Neural progenitor cell (in vitro differentiated cells): ENCODE measurements around the gene H19. TPM values are rescaled to one million over a fixed set of nuclear protein-coding genes. Genes with fewer than 3 reads are reported as not detected.

Experiments used
- DNase-seq: peaks from one replicate; pipeline ENCODE4 v3.0.0-alpha.2; 2016; ENCODE audit warnings: low spot score
- H2AFZ ChIP-seq: fragments of 200-600 bp; sonication (generic); replicated peaks from 2 replicates; pipeline ENCODE4 v1.6.1; 2016; ENCODE audit warnings: antibody characterized with exemption
- H3F3A ChIP-seq: fragments of 200-600 bp; sonication (generic); 2 replicates; pipeline ENCODE4 v1.6.1; 2016; ENCODE audit warnings: antibody characterized with exemption, low read depth
- H3K27ac ChIP-seq: fragments of 200-600 bp; sonication (generic); 2 replicates; pipeline ENCODE4 v1.5.1; 2016; ENCODE audit warnings: mild to moderate bottlenecking
- H3K27me3 ChIP-seq: fragments of 200-600 bp; sonication (generic); 2 replicates; pipeline ENCODE4 v1.6.1; 2016; ENCODE audit warnings: mild to moderate bottlenecking, moderate library complexity
- H3K36me3 ChIP-seq: fragments of 200-600 bp; sonication (generic); 2 replicates; pipeline ENCODE4 v1.5.1; 2016
- H3K4me1 ChIP-seq: fragments of 200-600 bp; sonication (generic); 2 replicates; pipeline ENCODE4 v1.6.1; 2016; ENCODE audit warnings: mixed run types
- H3K4me2 ChIP-seq: fragments of 200-600 bp; sonication (generic); 2 replicates; pipeline ENCODE4 v1.6.1; 2016
- H3K4me3 ChIP-seq: fragments of 200-600 bp; sonication (generic); 2 replicates; pipeline ENCODE4 v1.5.1; 2016
- H3K79me2 ChIP-seq: fragments of 200-600 bp; sonication (generic); 2 replicates; pipeline ENCODE4 v1.6.1; 2016; ENCODE audit warnings: low read depth
- H3K9ac ChIP-seq: fragments of 200-600 bp; sonication (generic); 2 replicates; pipeline ENCODE4 v1.6.1; 2016
- H3K9me3 ChIP-seq: fragments of 200-600 bp; sonication (generic); 2 replicates; pipeline ENCODE4 v1.5.1; 2016; ENCODE audit warnings: low read depth
- H4K20me1 ChIP-seq: fragments of 200-600 bp; sonication (generic); 2 replicates; pipeline ENCODE4 v1.6.1; 2016; ENCODE audit warnings: low read depth
- H3K27ac Mint-ChIP-seq: 3 replicates; pipeline ENCODE4 v1.8.0; 2021; ENCODE audit warnings: mixed read lengths
- H3K27me3 Mint-ChIP-seq: 2 replicates; pipeline ENCODE4 v1.8.0; 2022; ENCODE audit warnings: low read depth, mild to moderate bottlenecking, inconsistent platforms, moderate library complexity, mixed read lengths; ENCODE audit not compliant: insufficient read depth
- H3K36me3 Mint-ChIP-seq: 3 replicates; pipeline ENCODE4 v1.8.0; 2021; ENCODE audit warnings: mixed read lengths
- H3K4me1 Mint-ChIP-seq: 3 replicates; pipeline ENCODE4 v1.8.0; 2021; ENCODE audit warnings: mixed read lengths
- H3K4me3 Mint-ChIP-seq: 3 replicates; pipeline ENCODE4 v1.8.0; 2021; ENCODE audit warnings: mild to moderate bottlenecking, moderate library complexity, mixed read lengths
- H3K9me3 Mint-ChIP-seq: 3 replicates; pipeline ENCODE4 v1.8.0; 2020; ENCODE audit warnings: mixed read lengths
- CTCF ChIP-seq: fragments of 200-600 bp; sonication (generic); IDR thresholded peaks from 2 replicates; pipeline ENCODE4 v1.5.1; 2017; ENCODE audit warnings: antibody characterized with exemption, mild to moderate bottlenecking
- EZH2 ChIP-seq: fragments of 200-600 bp; sonication (generic); IDR thresholded peaks from 2 replicates; pipeline ENCODE4 v1.6.1; 2017; ENCODE audit warnings: antibody characterized with exemption, mild to moderate bottlenecking, moderate library complexity
- EZH2phosphoT487 ChIP-seq: fragments of 200-600 bp; sonication (generic); IDR thresholded peaks from 2 replicates; pipeline ENCODE4 v1.6.1; 2017; ENCODE audit warnings: antibody characterized with exemption
- total RNA-seq: library from RNA; depleted of rRNA; stranded (reverse); fragments of >200 nt; gene quantifications from 2 replicates; pipeline ENCODE4 v1.2.3, GENCODE V29; 2015; ENCODE audit warnings: low replicate concordance

H19 gene
- total RNA-seq, 1 donor from 2014 or later: not detected

- H3K27ac ChIP-seq: no peak overlapping the region
- H3K79me2 ChIP-seq: no peaks in the 10 kb centered on the region
- Mint-ChIP-seq H3K27me3 (no peaks in the 10 kb centered on the region), H3K4me1 (no peaks in the 10 kb centered on the region), H3K27ac (no peak overlapping the region), H3K9me3 (no peaks in the 10 kb centered on the region), H3K4me3 (no peak overlapping the region), H3K36me3 (no peaks in the 10 kb centered on the region)
- H3K36me3 ChIP-seq: no peaks in the 10 kb centered on the region
- no peaks in the 10 kb centered on the region for H3F3A ChIP-seq
- no peaks in the 10 kb centered on the region for H3K9me3 ChIP-seq
- DNase-seq: no peak
- H2AFZ ChIP-seq: no peak overlapping the region
- H3K4me2 ChIP-seq: no peak overlapping the region
- no peaks in the 10 kb centered on the region for H4K20me1 ChIP-seq
- no peak for TF ChIP-seq EZH2
- no peak for TF ChIP-seq EZH2phosphoT487
- no peak for TF ChIP-seq CTCF
- no peak overlapping the region for H3K4me3 ChIP-seq
- no peaks in the 10 kb centered on the region for H3K4me1 ChIP-seq
- H3K27me3 ChIP-seq: no peaks in the 10 kb centered on the region
- no peak overlapping the region for H3K9ac ChIP-seq
Measured at GRCh38 chr11:1990872-1991578, 6.6 kb downstream of the H19 start.

GRCh38 chr11:1989953-1990352 lies 7.7 kb downstream of the H19 start:
- no peaks in the 10 kb centered on the region for H3K9me3 ChIP-seq
- Mint-ChIP-seq H3K36me3 (no peaks in the 10 kb centered on the region), H3K4me1 (no peaks in the 10 kb centered on the region), H3K9me3 (no peaks in the 10 kb centered on the region), H3K27ac (no peak overlapping the region), H3K27me3 (no peaks in the 10 kb centered on the region), H3K4me3 (no peak overlapping the region)
- TF ChIP-seq CTCF: no peak
- TF ChIP-seq EZH2phosphoT487: no peak
- no peak for TF ChIP-seq EZH2
- no peaks in the 10 kb centered on the region for H4K20me1 ChIP-seq
- no peaks in the 10 kb centered on the region for H3K27me3 ChIP-seq
- no peaks in the 10 kb centered on the region for H3F3A ChIP-seq
- DNase-seq: no peak
- no peaks in the 10 kb centered on the region for H3K79me2 ChIP-seq
- H3K27ac ChIP-seq: no peak overlapping the region
- no peaks in the 10 kb centered on the region for H3K4me1 ChIP-seq
- H3K9ac ChIP-seq: no peak overlapping the region
- no peak overlapping the region for H3K4me2 ChIP-seq
- no peak overlapping the region for H2AFZ ChIP-seq
- H3K4me3 ChIP-seq: no peak overlapping the region
- no peaks in the 10 kb centered on the region for H3K36me3 ChIP-seq

- Histone ChIP-seq H3K27me3 (no peaks in the 10 kb centered on the region), H3K27ac (no peak overlapping the region), H2AFZ (no peak overlapping the region), H3K36me3 (no peaks in the 10 kb centered on the region), H3K4me2 (no peak overlapping the region), H4K20me1 (no peaks in the 10 kb centered on the region), H3F3A (no peaks in the 10 kb centered on the region), H3K79me2 (no peaks in the 10 kb centered on the region), H3K4me3 (no peak overlapping the region), H3K4me1 (no peaks in the 10 kb centered on the region), H3K9me3 (no peaks in the 10 kb centered on the region), H3K9ac (no peak overlapping the region)
- Mint-ChIP-seq H3K27me3 (no peaks in the 10 kb centered on the region), H3K9me3 (no peaks in the 10 kb centered on the region), H3K4me1 (no peaks in the 10 kb centered on the region), H3K27ac (no peak overlapping the region), H3K36me3 (no peaks in the 10 kb centered on the region), H3K4me3 (no peak overlapping the region)
- DNase-seq: no peak
- TF ChIP-seq EZH2 (no peak), EZH2phosphoT487 (no peak), CTCF (no peak)
Measured at GRCh38 chr11:1988667-1989317, 8.8 kb downstream of the H19 start.
